HepG2 (cell line): Measurements from ENCODE around the gene PRKAR2B. TPM values are rescaled to one million over a fixed set of nuclear protein-coding genes. Genes with fewer than 3 reads are reported as not detected.

Experiments
- ARNT2 ChIP-seq: sonication (generic); formaldehyde crosslinking; IDR thresholded peaks from 2 replicates; pipeline ENCODE4 v1.8.0; 2022; ENCODE audit warnings: mild to moderate bottlenecking, low read depth, missing genetic modification reagents, moderate library complexity
- GLI4 ChIP-seq: sonication (generic); formaldehyde crosslinking; IDR thresholded peaks from 2 replicates; pipeline ENCODE4 v1.5.1; 2020; ENCODE audit warnings: missing genetic modification reagents, mild to moderate bottlenecking, moderate library complexity, borderline replicate concordance
- HIVEP1 ChIP-seq: sonication (generic); formaldehyde crosslinking; IDR thresholded peaks from 2 replicates; pipeline ENCODE4 v1.4.0; 2020; ENCODE audit warnings: mild to moderate bottlenecking, missing genetic modification reagents
- KMT2A ChIP-seq: sonication (generic); formaldehyde crosslinking; IDR thresholded peaks from 2 replicates; pipeline ENCODE4 v1.4.0; 2020; ENCODE audit warnings: missing genetic modification reagents
- MBD4 ChIP-seq: IDR thresholded peaks from 2 replicates; pipeline ENCODE4 v1.6.1; 2012; ENCODE audit warnings: low read length, inconsistent platforms, borderline replicate concordance
- ZFAT ChIP-seq: sonication (generic); formaldehyde crosslinking; conservative IDR thresholded peaks from 2 replicates; pipeline ENCODE4 v1.8.1; 2023; ENCODE audit warnings: missing genetic modification reagents, inconsistent platforms
- ZNF562 ChIP-seq: sonication (generic); formaldehyde crosslinking; IDR thresholded peaks from 2 replicates; pipeline ENCODE4 v1.8.0; 2022; ENCODE audit warnings: missing genetic modification reagents, borderline replicate concordance
- ZSCAN20 ChIP-seq: sonication (generic); formaldehyde crosslinking; IDR thresholded peaks from 2 replicates; pipeline ENCODE4 v1.4.0; 2020; ENCODE audit warnings: missing genetic modification reagents, mild to moderate bottlenecking, borderline replicate concordance
- polyA plus RNA-seq, 8 experiments: library from polyadenylated mRNA; depleted of rRNA in 3 of 8; stranded (reverse) in 7 of 8; unstranded in 1 of 8; fragments of >200 nt; fragmentation: Illumina TruSeq in 4 of 8; extraction: Trizol in 4 of 8; gene quantifications; 2 replicates each; pipeline versions ENCODE4 v1.2.1 to v1.2.3, GENCODE V29; 2011 to 2016; ENCODE audit warnings: low read depth in 4 of 8, missing spikeins in 1 of 8, mixed read lengths in 1 of 8; ENCODE audit not compliant: insufficient read depth in 1 of 8
- total RNA-seq, 5 experiments: library from RNA; depleted of rRNA; stranded (reverse); fragments of >200 nt; fragmentation: Illumina TruSeq; extraction: Trizol; gene quantifications; 2 replicates each; pipeline ENCODE4 v1.2.3, GENCODE V29; 2016; ENCODE audit warnings: low read depth in 1 of 5
- TF ChIP-seq, protein P1 (sequence below): sonication (generic); formaldehyde crosslinking; conservative IDR thresholded peaks from 2 replicates; pipeline ENCODE4 v1.8.0; 2022; ENCODE audit warnings: low read depth, missing genetic modification reagents
- TF ChIP-seq, protein P2 (sequence below): sonication (generic); formaldehyde crosslinking; IDR thresholded peaks from 2 replicates; pipeline ENCODE4 v1.4.0; 2020; ENCODE audit warnings: mild to moderate bottlenecking, missing genetic modification reagents
- TF ChIP-seq, protein P3 (sequence below): sonication (generic); formaldehyde crosslinking; IDR thresholded peaks from 2 replicates; pipeline ENCODE4 v1.8.0; 2022; ENCODE audit warnings: mild to moderate bottlenecking, missing genetic modification reagents
- TF ChIP-seq, protein P4 (sequence below): sonication (generic); formaldehyde crosslinking; IDR thresholded peaks from 2 replicates; pipeline ENCODE4 v1.5.0; 2020; ENCODE audit warnings: missing genetic modification reagents
- TF ChIP-seq, protein P5 (sequence below): sonication (generic); formaldehyde crosslinking; IDR thresholded peaks from 2 replicates; pipeline ENCODE4 v1.4.0; 2020; ENCODE audit warnings: low read depth, mild to moderate bottlenecking, missing genetic modification reagents

The PRKAR2B gene
- total and polyA plus RNA-seq, 2 of the 13 experiments (the other 11 are each of a cell fraction or from before 2014, with no cell fraction given) = not detected

DNA sequence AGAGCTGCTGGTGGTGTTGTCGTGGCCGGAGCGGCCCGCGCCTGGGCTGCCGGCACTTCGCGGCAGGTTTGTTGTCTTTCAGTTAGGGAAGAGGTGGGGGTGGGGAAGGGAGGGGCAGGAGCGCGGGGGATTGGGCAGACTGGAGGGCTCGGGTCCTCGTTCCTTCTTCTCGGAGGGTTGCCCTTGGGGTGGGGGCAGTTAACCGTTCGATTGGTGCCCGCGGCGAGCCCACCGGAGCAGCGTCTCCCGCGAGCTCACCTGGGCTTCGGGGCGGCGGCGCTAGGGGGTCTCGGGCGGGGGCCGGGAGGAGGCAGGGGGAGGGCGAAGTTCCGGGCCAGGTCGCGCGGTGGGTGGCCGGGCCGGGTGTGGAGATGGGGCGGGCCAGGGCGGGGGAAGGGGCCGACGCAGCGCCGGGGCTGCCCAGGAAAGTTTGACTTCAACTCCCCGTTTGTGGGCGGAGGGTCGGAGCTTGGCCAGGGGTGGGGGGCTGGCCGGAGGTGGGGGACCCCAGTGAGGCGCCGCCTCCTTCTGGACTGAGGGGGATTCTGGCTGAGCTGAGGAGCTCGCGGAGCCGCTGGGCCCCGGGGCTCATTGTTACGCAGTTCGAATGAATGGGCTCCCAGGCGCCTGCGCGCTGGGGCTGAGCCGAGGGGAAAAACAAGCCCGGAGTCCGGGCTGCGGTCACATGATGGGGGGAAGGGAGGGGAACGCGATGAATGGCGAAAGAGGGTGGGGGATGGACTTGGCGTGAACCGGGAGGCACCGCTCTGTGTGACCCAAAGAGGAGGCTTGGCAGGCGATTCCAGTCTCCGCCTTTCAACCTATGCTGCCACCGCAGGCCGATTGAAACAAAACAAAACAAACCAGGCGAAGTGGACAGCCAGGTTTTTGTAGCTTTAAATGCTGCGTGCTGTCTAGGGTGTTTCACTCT lies 124.9 kb downstream of the PRKAR2B start (continued):
- TF ChIP-seq, protein P1, sequence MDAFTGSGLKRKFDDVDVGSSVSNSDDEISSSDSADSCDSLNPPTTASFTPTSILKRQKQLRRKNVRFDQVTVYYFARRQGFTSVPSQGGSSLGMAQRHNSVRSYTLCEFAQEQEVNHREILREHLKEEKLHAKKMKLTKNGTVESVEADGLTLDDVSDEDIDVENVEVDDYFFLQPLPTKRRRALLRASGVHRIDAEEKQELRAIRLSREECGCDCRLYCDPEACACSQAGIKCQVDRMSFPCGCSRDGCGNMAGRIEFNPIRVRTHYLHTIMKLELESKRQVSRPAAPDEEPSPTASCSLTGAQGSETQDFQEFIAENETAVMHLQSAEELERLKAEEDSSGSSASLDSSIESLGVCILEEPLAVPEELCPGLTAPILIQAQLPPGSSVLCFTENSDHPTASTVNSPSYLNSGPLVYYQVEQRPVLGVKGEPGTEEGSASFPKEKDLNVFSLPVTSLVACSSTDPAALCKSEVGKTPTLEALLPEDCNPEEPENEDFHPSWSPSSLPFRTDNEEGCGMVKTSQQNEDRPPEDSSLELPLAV = no peak
- 0 out of 2 replicates have a peak, but pooled peaks have one; percentile 22 for TF ChIP-seq ZSCAN20 (CRISPR knock-in tag)
- TF ChIP-seq, protein P2, sequence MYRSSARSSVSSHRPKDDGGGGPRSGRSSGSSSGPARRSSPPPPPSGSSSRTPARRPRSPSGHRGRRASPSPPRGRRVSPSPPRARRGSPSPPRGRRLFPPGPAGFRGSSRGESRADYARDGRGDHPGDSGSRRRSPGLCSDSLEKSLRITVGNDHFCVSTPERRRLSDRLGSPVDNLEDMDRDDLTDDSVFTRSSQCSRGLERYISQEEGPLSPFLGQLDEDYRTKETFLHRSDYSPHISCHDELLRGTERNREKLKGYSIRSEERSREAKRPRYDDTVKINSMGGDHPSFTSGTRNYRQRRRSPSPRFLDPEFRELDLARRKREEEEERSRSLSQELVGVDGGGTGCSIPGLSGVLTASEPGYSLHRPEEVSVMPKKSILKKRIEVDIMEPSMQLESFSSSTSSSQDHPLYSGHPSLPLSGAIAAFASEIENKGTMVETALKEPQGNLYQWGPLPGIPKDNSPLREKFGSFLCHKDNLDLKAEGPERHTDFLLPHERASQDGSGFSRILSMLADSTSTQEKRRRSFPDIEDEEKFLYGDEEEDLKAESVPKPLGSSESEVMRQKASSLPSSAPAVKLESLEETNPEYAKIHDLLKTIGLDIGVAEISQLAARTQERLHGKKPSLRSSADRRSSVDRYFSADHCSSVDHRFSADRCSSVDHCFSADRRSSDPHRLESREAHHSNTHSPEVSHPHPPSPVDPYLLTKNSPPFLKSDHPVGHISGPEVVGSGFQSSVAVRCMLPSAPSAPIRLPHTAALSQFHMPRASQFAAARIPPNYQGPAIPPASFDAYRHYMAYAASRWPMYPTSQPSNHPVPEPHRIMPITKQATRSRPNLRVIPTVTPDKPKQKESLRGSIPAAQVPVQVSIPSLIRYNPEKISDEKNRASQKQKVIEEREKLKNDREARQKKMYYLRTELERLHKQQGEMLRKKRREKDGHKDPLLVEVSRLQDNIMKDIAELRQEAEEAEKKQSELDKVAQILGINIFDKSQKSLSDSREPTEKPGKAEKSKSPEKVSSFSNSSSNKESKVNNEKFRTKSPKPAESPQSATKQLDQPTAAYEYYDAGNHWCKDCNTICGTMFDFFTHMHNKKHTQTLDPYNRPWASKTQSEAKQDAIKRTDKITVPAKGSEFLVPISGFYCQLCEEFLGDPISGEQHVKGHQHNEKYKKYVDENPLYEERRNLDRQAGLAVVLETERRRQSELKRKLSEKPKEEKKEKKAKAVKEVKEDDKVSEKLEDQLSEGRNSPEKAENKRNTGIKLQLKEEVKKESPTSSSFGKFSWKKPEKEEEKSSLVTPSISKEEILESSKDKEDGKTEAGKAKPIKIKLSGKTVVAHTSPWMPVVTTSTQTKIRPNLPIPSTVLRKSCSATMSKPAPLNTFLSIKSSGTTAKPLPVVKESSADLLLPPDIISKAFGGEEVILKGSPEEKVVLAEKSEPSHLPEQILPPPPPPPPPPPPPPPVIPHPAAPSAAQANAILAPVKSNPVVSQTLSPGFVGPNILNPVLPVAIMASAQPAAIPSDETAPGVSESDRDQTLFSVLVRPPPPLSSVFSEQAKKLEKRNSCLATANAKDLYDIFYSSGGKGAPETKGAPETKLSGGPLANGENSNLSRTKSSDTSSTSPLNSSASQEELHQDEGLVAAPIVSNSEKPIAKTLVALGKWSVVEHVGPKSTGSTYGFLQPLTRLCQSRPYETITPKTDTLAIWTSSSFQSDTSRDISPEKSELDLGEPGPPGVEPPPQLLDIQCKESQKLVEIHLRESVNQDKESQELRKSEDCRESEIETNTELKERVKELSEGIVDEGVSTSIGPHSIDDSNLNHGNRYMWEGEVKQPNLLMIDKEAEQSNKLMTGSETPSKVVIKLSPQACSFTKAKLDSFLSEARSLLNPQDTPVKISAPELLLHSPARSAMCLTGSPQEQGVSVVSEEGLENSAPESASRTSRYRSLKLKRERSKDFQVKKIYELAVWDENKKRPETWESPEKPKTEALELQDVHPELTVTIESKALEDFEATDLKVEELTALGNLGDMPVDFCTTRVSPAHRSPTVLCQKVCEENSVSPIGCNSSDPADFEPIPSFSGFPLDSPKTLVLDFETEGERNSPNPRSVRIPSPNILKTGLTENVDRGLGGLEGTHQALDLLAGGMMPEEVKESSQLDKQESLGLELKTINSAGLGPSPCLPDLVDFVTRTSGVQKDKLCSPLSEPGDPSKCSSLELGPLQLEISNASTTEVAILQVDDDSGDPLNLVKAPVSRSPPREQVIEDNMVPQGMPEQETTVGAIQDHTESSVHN (CRISPR knock-in tag) = no peak
- no peak for TF ChIP-seq GLI4 (CRISPR knock-in tag)
- TF ChIP-seq, protein P3, sequence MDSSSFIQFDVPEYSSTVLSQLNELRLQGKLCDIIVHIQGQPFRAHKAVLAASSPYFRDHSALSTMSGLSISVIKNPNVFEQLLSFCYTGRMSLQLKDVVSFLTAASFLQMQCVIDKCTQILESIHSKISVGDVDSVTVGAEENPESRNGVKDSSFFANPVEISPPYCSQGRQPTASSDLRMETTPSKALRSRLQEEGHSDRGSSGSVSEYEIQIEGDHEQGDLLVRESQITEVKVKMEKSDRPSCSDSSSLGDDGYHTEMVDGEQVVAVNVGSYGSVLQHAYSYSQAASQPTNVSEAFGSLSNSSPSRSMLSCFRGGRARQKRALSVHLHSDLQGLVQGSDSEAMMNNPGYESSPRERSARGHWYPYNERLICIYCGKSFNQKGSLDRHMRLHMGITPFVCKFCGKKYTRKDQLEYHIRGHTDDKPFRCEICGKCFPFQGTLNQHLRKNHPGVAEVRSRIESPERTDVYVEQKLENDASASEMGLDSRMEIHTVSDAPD (CRISPR knock-in tag) = peak; percentile 87
- no peak for TF ChIP-seq MBD4
- TF ChIP-seq, protein P4, sequence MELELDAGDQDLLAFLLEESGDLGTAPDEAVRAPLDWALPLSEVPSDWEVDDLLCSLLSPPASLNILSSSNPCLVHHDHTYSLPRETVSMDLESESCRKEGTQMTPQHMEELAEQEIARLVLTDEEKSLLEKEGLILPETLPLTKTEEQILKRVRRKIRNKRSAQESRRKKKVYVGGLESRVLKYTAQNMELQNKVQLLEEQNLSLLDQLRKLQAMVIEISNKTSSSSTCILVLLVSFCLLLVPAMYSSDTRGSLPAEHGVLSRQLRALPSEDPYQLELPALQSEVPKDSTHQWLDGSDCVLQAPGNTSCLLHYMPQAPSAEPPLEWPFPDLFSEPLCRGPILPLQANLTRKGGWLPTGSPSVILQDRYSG (CRISPR knock-in tag) = 0 out of 2 replicates have a peak, but pooled peaks have one; percentile 45
- TF ChIP-seq ARNT2 (CRISPR knock-in tag) = no peak
- peak; percentile 82 for TF ChIP-seq HIVEP1 (CRISPR knock-in tag)
- TF ChIP-seq KMT2A = peak; percentile 69; the same call in 1 of the 2 replicates
- TF ChIP-seq ZNF562 (CRISPR knock-in tag) = no peak
- TF ChIP-seq, protein P5, sequence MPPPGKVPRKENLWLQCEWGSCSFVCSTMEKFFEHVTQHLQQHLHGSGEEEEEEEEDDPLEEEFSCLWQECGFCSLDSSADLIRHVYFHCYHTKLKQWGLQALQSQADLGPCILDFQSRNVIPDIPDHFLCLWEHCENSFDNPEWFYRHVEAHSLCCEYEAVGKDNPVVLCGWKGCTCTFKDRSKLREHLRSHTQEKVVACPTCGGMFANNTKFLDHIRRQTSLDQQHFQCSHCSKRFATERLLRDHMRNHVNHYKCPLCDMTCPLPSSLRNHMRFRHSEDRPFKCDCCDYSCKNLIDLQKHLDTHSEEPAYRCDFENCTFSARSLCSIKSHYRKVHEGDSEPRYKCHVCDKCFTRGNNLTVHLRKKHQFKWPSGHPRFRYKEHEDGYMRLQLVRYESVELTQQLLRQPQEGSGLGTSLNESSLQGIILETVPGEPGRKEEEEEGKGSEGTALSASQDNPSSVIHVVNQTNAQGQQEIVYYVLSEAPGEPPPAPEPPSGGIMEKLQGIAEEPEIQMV (CRISPR knock-in tag) = no peak
- no peak for TF ChIP-seq ZFAT (CRISPR knock-in tag)
